NCI-H146 treated with DMSO at 0.1 percent for 48 hours (cell line): ENCODE results near the gene XIAP.

Experiments used
- DNase-seq: peaks from one replicate; lab custom pipeline; 2025; ENCODE audit not compliant: unreplicated experiment; lab: John Stamatoyannopoulos, UW

Gene XIAP

GRCh38 chrX:123959281-123960063, 99.6 kb downstream of the XIAP start:
- DNase-seq, result peak; percentile 3

DNA sequence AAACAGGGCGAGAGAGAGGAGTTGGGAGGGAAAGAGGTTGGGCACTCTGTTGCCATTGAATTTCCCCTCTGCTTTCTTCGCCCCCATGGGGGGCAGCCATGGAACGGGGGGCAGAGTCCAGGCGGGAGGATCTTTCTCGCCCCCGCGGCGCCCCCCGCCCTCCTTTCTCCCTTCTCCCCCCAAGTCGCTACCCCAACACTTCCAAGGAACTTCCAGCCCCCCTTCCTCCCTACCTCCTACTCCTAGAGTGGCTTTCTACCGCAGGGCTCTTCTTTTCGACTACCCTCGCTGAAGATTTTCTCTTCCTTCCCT, 101.1 kb downstream of the XIAP start:
- DNase-seq, result peak; percentile 49

GRCh38 chrX:123961268-123962005, 101.6 kb downstream of the XIAP start, which contains the start of gene STAG2:
TSS of gene STAG2 (plus strand) at chrX:123961706. CDS start at chrX:124022628, 60,922 bp downstream.
- DNase-seq, result peak; percentile 63

DNA sequence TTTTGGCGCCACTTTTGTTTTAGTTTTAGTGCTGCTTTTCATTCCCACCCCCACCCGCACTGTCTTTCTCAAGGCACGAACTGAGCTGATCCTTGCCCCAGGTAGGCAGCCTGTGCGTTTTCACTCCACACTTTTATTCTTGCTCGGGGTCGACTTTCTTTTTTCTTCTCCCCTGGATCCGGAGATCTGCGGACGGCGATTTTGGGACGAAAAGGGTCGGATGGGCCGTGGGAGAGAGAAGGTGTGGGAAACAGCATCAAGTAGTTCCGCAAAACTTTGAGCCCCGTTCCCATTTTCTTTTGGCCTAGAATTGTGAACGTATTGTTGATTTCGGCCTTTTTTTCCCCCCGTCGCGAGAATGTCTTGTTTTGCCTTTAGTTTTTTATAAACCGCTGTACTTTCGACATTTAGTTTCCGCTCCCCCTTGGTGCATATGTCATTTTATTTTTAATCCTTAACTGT, 102.2 kb downstream of the XIAP start:
- no peak for DNase-seq

GRCh38 chrX:123962794-123963373, 103.0 kb downstream of the XIAP start:
- DNase-seq, result peak; percentile 84
